SK-N-DZ (cell line): ENCODE data around the gene SMCHD1.
"Not testable (repeated sequence)": the region's sequence is repeated elsewhere in the genome, so short reads cannot be mapped to it uniquely, and the experiment has no call there.

Experiments used
- DNase-seq: peaks from one replicate; pipeline ENCODE4 v3.0.0-alpha.2; 2015; ENCODE audit warnings: low spot score

Gene SMCHD1

GRCh38 chr18:2657788-2658458 lies 2.4 kb downstream of the SMCHD1 start:
- no peak for DNase-seq

- DNase-seq = not testable (repeated sequence)
Measured at GRCh38 chr18:2660849-2661248, 5.3 kb downstream of the SMCHD1 start.

GRCh38 chr18:2662288-2662687 lies 6.8 kb downstream of the SMCHD1 start:
- DNase-seq = not testable (repeated sequence)

GRCh38 chr18:2662990-2663389 lies 7.5 kb downstream of the SMCHD1 start:
- DNase-seq = no peak

GRCh38 chr18:2672410-2672809 lies 16.9 kb downstream of the SMCHD1 start:
- DNase-seq = no peak

- no peak for DNase-seq
Measured at GRCh38 chr18:2672872-2673271, 17.3 kb downstream of the SMCHD1 start.

- DNase-seq = not testable (repeated sequence)
Measured at GRCh38 chr18:2678933-2679332, 23.4 kb downstream of the SMCHD1 start.

GRCh38 chr18:2680216-2680792 lies 24.8 kb downstream of the SMCHD1 start:
- no peak for DNase-seq

- DNase-seq = no peak
Measured at GRCh38 chr18:2681993-2682603, 26.6 kb downstream of the SMCHD1 start.

GRCh38 chr18:2683055-2683454 lies 27.5 kb downstream of the SMCHD1 start:
- no peak for DNase-seq

- DNase-seq = no peak
Measured at GRCh38 chr18:2686349-2686968, 30.9 kb downstream of the SMCHD1 start.

- no peak for DNase-seq
Measured at GRCh38 chr18:2687390-2688001, 32.0 kb downstream of the SMCHD1 start.

GRCh38 chr18:2692508-2692907 lies 37.0 kb downstream of the SMCHD1 start:
- no peak for DNase-seq

- no peak for DNase-seq
Measured at GRCh38 chr18:2697184-2697583, 41.7 kb downstream of the SMCHD1 start.

- DNase-seq = no peak
Measured at GRCh38 chr18:2699001-2699400, 43.5 kb downstream of the SMCHD1 start.

- no peak for DNase-seq
Measured at GRCh38 chr18:2704541-2704940, 49.0 kb downstream of the SMCHD1 start.

GRCh38 chr18:2706903-2707302 lies 51.4 kb downstream of the SMCHD1 start:
- no peak for DNase-seq

- DNase-seq = no peak
Measured at GRCh38 chr18:2707551-2708168, 52.1 kb downstream of the SMCHD1 start.

GRCh38 chr18:2709316-2709715 lies 53.8 kb downstream of the SMCHD1 start:
- DNase-seq = no peak

GRCh38 chr18:2714140-2714539 lies 58.6 kb downstream of the SMCHD1 start:
- DNase-seq = no peak

- no peak for DNase-seq
Measured at GRCh38 chr18:2715990-2716389, 60.5 kb downstream of the SMCHD1 start.
